Tibial nerve (tissue), 4 donors: ENCODE measurements around the gene BIRC5. TPM values are rescaled to one million over a fixed set of nuclear protein-coding genes. Genes with fewer than 3 reads are reported as not detected.
A peak's percentile ranks its signal among the peaks of the same experiment; 100 is the strongest.

Experiments used
- DNase-seq, 2 donors: peaks; one replicate each; pipeline ENCODE4 v3.0.0-alpha.2; 2019; ENCODE audit warnings: low spot score in 2 of 2
- H3K27ac ChIP-seq, 4 donors: fragments of 200-600 bp; sonication (generic) in 3 of 4; one replicate each; pipeline ENCODE4 v1.5.1; 2017 to 2019; ENCODE audit warnings: mild to moderate bottlenecking in 1 of 4
- H3K27me3 ChIP-seq, 2 donors: fragments of 200-600 bp; sonication (generic) in 1 of 2; one replicate each; pipeline versions ENCODE4 v1.5.1 to v1.6.0; 2017 to 2019
- H3K36me3 ChIP-seq, 3 donors: fragments of 200-600 bp; sonication (generic); one replicate each; pipeline ENCODE4 v1.5.1; 2018 to 2019
- H3K4me1 ChIP-seq, 4 donors: fragments of 200-600 bp; sonication (generic) in 3 of 4; one replicate each; pipeline ENCODE4 v1.5.1; 2017 to 2019
- H3K4me3 ChIP-seq, 4 donors: fragments of 200-600 bp; sonication (generic) in 3 of 4; one replicate each; pipeline ENCODE4 v1.5.1; 2017 to 2019; ENCODE audit warnings: mild to moderate bottlenecking in 1 of 4, moderate library complexity in 1 of 4
- H3K9me3 ChIP-seq, 4 donors: fragments of 200-600 bp; sonication (generic) in 3 of 4; one replicate each; pipeline ENCODE4 v1.5.1; 2017 to 2019
- CTCF ChIP-seq, 5 experiments: fragments of 200-600 bp in 3 of 5; fragments of 450-650 bp in 2 of 5; sonication (generic) in 3 of 5; IDR thresholded peaks; one replicate each; pipeline ENCODE4 v1.5.1; 2016 to 2019; ENCODE audit warnings: antibody characterized with exemption in 5 of 5, mild to moderate bottlenecking in 3 of 5, moderate library complexity in 2 of 5
- EP300 ChIP-seq, 2 donors: sonication (generic); formaldehyde crosslinking; IDR thresholded peaks; one replicate each; pipeline ENCODE4 v1.6.1; 2017; ENCODE audit warnings: antibody characterized with exemption in 2 of 2, mild to moderate bottlenecking in 1 of 2
- POLR2A ChIP-seq, 2 donors: fragments of 450-650 bp; IDR thresholded peaks; one replicate each; pipeline ENCODE4 v1.6.1; 2017; ENCODE audit warnings: antibody characterized with exemption in 2 of 2, mild to moderate bottlenecking in 2 of 2, moderate library complexity in 2 of 2
- WGBS, 2 donors: methylation state at CpG; one replicate each; pipeline ENCODE4 v1.1.5; 2018; 5-methylcytosine and 5-hydroxymethylcytosine counted together
- total RNA-seq, 4 donors: library from RNA; depleted of rRNA; stranded (reverse); fragments of >200 nt; gene quantifications; one replicate each; pipeline ENCODE4 v1.1.0, GENCODE V29; 2016

BIRC5 gene
- total RNA-seq, 4 donors from 2014 or later = 0.87 to 8.7 (median 0.98) TPM; not detected in 1

- H3K27ac ChIP-seq = peak overlapping the region in 1 of 4 donors; percentile 91
- H3K9me3 ChIP-seq = no peaks in the 10 kb centered on the region
- TF ChIP-seq CTCF (IDR thresholded peaks at IDR 0.05) (peak; percentile 86 to 92 (median 91)), POLR2A (IDR thresholded peaks at IDR 0.05) (no peak), EP300 (IDR thresholded peaks at IDR 0.05) (no peak)
- no peaks in the 10 kb centered on the region for H3K27me3 ChIP-seq
- DNase-seq = peak; percentile 56 to 68
- WGBS, 2 donors = 23 to 38% methylated on average over 13 to 14 of the region's 14 CpGs
- peaks cover 0 to 8% (median 0%) of the 10 kb centered on the region in 3 donors for H3K36me3 ChIP-seq
- no peak overlapping the region for H3K4me3 ChIP-seq
- peaks cover 0 to 70% (median 52%) of the 10 kb centered on the region in 4 donors for H3K4me1 ChIP-seq
Observed at GRCh38 chr17:78176548-78177025, 37.5 kb upstream of the BIRC5 start.

DNA sequence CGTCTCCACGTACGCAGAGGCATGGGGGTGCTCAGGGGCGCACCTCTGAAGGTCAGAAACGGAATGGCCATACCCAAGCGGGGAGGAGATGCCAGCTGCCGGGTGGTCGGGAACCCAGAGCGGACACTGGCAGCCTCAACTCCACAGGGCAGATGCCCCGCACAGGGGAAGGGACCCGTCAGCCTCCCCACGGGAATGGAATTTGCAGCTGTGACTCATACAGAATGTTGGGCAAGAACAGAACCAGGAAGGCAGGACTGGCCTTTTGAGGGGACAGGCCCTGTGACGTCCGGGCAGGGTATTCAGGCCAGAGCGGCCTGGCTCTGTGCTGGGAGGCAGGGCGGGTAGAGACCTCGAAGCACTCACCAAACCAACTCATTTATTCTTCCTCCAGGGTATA lies 34.7 kb upstream of the BIRC5 start:
- DNase-seq = peak in 1 of 2 donors; percentile 27
- H3K27me3 ChIP-seq = no peaks in the 10 kb centered on the region
- H3K4me1 ChIP-seq = peaks cover 0 to 44% (median 25%) of the 10 kb centered on the region in 4 donors
- 75 to 84% methylated on average over 17 of the region's 17 CpGs for whole genome bisulfite sequencing, 2 donors
- peak overlapping the region in 3 of 4 donors; percentile 53 to 83 (median 75) for H3K27ac ChIP-seq
- TF ChIP-seq POLR2A (IDR thresholded peaks at IDR 0.05) (no peak), CTCF (IDR thresholded peaks at IDR 0.05) (no peak), EP300 (IDR thresholded peaks at IDR 0.05) (peak in 1 of 2 donors; percentile 38)
- H3K36me3 ChIP-seq = no peaks in the 10 kb centered on the region
- no peak overlapping the region for H3K4me3 ChIP-seq
- H3K9me3 ChIP-seq = no peaks in the 10 kb centered on the region

DNA sequence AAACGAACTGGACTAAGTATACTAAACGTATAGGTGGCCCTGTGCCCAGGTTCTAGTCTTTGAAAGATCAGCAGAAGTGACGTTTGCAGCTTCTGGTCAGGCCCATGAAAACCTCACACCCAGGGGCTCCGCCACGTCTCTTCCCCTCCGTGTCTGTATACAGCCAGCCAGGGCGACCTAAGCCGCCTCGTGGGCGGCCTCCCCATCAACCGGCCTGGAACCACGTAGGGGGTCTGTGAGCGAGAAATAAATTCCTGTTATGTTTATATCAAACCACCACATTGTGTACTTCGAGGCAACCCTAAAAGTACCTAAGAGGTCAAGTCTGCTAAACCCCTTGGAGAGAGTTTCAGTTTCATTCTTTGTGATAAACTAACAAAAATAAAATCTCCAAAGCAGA lies 34.0 kb upstream of the BIRC5 start:
- WGBS, 2 donors = 52 to 63% methylated on average over 14 of the region's 14 CpGs

DNA sequence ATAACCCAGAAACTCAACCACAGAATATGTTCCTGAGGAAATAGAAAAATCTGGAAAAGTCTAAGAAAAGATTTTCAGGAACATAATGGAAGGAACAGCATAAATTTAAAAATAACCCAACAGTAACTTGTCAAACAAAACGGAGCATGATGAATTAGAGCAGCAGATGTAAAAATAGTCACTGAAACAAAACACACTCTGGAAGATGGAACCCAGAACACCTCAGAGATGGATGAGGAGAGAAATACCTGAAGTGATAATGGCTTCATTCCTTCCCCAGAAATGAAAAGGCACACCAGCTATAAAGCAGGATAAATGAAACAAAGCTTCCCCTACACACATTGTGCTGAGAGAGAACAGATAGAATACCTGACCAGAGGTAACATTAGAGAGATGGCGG lies 33.5 kb upstream of the BIRC5 start:
- Histone ChIP-seq H3K9me3 (no peaks in the 10 kb centered on the region), H3K4me1 (peaks cover 0 to 42% (median 14%) of the 10 kb centered on the region in 4 donors), H3K27ac (peak overlapping the region in 2 of 4 donors; percentile 75 to 83), H3K36me3 (no peaks in the 10 kb centered on the region), H3K4me3 (no peak overlapping the region), H3K27me3 (no peaks in the 10 kb centered on the region)
- DNase-seq = no peak
- TF ChIP-seq EP300 (IDR thresholded peaks at IDR 0.05) = no peak
- no peak for TF ChIP-seq CTCF (IDR thresholded peaks at IDR 0.05)
- no peak for TF ChIP-seq POLR2A (IDR thresholded peaks at IDR 0.05)
- WGBS, 2 donors = 66 to 68% methylated on average over 2 of the region's 2 CpGs

More for the DNA sequence above, 34.0 kb upstream of the BIRC5 start:
- Histone ChIP-seq H3K27me3 (no peaks in the 10 kb centered on the region), H3K9me3 (no peaks in the 10 kb centered on the region), H3K4me3 (no peak overlapping the region), H3K4me1 (peaks cover 0 to 44% (median 18%) of the 10 kb centered on the region in 4 donors), H3K36me3 (no peaks in the 10 kb centered on the region), H3K27ac (peak overlapping the region in 3 of 4 donors; percentile 53 to 83 (median 75))
- TF ChIP-seq EP300 (IDR thresholded peaks at IDR 0.05) (no peak), POLR2A (IDR thresholded peaks at IDR 0.05) (no peak), CTCF (IDR thresholded peaks at IDR 0.05) (no peak)
- DNase-seq = no peak

DNA sequence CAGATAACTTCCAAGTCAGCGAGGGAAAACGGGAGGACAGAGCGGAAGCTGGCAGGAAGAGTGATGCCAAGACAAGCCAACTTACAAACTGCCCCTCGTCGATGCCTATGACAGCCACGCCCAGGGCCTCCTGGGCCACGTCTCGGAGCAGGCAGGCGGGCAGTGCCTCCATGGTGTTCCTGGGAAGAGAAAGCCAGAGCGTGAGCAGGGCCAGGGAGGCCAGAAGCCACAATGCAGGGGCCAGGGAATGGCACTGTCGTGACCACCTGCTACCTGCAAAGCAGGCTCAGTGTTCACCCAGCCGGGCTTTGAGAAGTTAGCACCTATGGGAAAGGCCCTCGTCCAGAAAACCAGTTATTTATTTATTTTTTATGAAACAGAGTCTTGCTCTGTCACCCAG lies 31.5 kb upstream of the BIRC5 start:
- Histone ChIP-seq H3K9me3 (no peaks in the 10 kb centered on the region), H3K4me1 (peaks cover 0 to 42% (median 6%) of the 10 kb centered on the region in 4 donors), H3K4me3 (no peak overlapping the region), H3K27me3 (no peaks in the 10 kb centered on the region), H3K36me3 (no peaks in the 10 kb centered on the region), H3K27ac (no peak overlapping the region)
- no peak for TF ChIP-seq CTCF (IDR thresholded peaks at IDR 0.05)
- TF ChIP-seq EP300 (IDR thresholded peaks at IDR 0.05) = no peak
- TF ChIP-seq POLR2A (IDR thresholded peaks at IDR 0.05) = no peak
- WGBS, 2 donors = 88 to 90% methylated on average over 12 to 13 of the region's 13 CpGs
- no peak for DNase-seq
